Endodermal cell (in vitro differentiated cells): ENCODE data around the gene NEURL2. TPM values are rescaled to one million over a fixed set of nuclear protein-coding genes. Genes with fewer than 3 reads are reported as not detected.
A peak's percentile ranks its signal among the peaks of the same experiment; 100 is the strongest.

Experiments
- DNase-seq: peaks from one replicate; pipeline ENCODE4 v3.0.0-alpha.2; 2017
- H3K27ac ChIP-seq: 2 replicates; pipeline ENCODE4 v1.5.1; 2013; ENCODE audit warnings: mild to moderate bottlenecking, low read depth, low read length, moderate library complexity
- H3K27me3 ChIP-seq: 2 replicates; pipeline ENCODE4 v1.6.1; 2013; ENCODE audit warnings: mild to moderate bottlenecking, low read length, moderate library complexity; ENCODE audit not compliant: insufficient read depth, control insufficient read depth, poor library complexity, severe bottlenecking
- H3K36me3 ChIP-seq: 2 replicates; pipeline ENCODE4 v1.7.0; 2013; ENCODE audit warnings: mild to moderate bottlenecking, low read length, moderate library complexity; ENCODE audit not compliant: control insufficient read depth, insufficient read depth
- H3K4me1 ChIP-seq: one replicate; pipeline ENCODE4 v1.7.0; 2013; ENCODE audit warnings: low read length; ENCODE audit not compliant: control insufficient read depth, insufficient read depth
- H3K4me3 ChIP-seq: 2 replicates; pipeline ENCODE4 v1.5.1; 2013; ENCODE audit warnings: mild to moderate bottlenecking, low read length, moderate library complexity
- H3K9ac ChIP-seq: 2 replicates; pipeline ENCODE4 v1.6.1; 2013; ENCODE audit warnings: mild to moderate bottlenecking, low read length, moderate library complexity; ENCODE audit not compliant: poor library complexity, severe bottlenecking; ENCODE audit errors: extremely low read depth
- H3K9me3 ChIP-seq: 2 replicates; pipeline ENCODE4 v1.6.1; 2013; ENCODE audit warnings: mild to moderate bottlenecking, low read length, moderate library complexity; ENCODE audit not compliant: control insufficient read depth
- H3K27ac Mint-ChIP-seq: 2 replicates; pipeline ENCODE4 v1.8.0; 2020; ENCODE audit warnings: mixed read lengths
- H3K27me3 Mint-ChIP-seq: 2 replicates; pipeline ENCODE4 v1.8.0; 2021; ENCODE audit warnings: mild to moderate bottlenecking, mixed read lengths; ENCODE audit not compliant: insufficient read depth
- H3K36me3 Mint-ChIP-seq: 2 replicates; pipeline ENCODE4 v1.8.0; 2020; ENCODE audit warnings: low read depth, mixed read lengths
- H3K4me1 Mint-ChIP-seq: 2 replicates; pipeline ENCODE4 v1.8.0; 2020; ENCODE audit warnings: mixed read lengths
- H3K4me3 Mint-ChIP-seq: 2 replicates; pipeline ENCODE4 v1.8.0; 2020; ENCODE audit warnings: mild to moderate bottlenecking, moderate library complexity, mixed read lengths
- H3K9me3 Mint-ChIP-seq: 2 replicates; pipeline ENCODE4 v1.8.0; 2020; ENCODE audit warnings: mild to moderate bottlenecking, mixed read lengths
- CTCF ChIP-seq: fragments of 200-600 bp; sonication (generic); conservative IDR thresholded peaks from 2 replicates; pipeline ENCODE4 v1.5.0; 2021; ENCODE audit warnings: antibody characterized with exemption, mild to moderate bottlenecking
- WGBS, 2 experiments: methylation state at CpG; one replicate each; pipeline versions ENCODE4 v1.1.5 to v1.1.7; 2013; ENCODE audit warnings: missing lambda C conversion rate in 2 of 2, mixed read lengths in 1 of 2; ENCODE audit not compliant: insufficient coverage in 1 of 2, insufficient read length in 1 of 2; 5-methylcytosine and 5-hydroxymethylcytosine counted together
- total RNA-seq, 2 donors: library from RNA; stranded (reverse); fragmentation: NEBNext Ultra II Directional in 1 of 2; extraction: Animal tissue kit (Norgen Biotek cat#: 25700) in 1 of 2; gene quantifications; 2 replicates in 1 of 2; 3 replicates in 1 of 2; pipeline ENCODE4 v1.2.1, GENCODE V29; 2021

NEURL2 gene
- total RNA-seq, 2 donors from 2014 or later: 4.4 to 6.4 TPM

GRCh38 chr20:45896641-45897161 lies 5.7 kb upstream of the NEURL2 start:
- H3K27ac ChIP-seq: no peak overlapping the region
- peaks cover 62% of the 10 kb centered on the region for H3K36me3 ChIP-seq
- no peaks in the 10 kb centered on the region for H3K9me3 Mint-ChIP-seq
- H3K27ac Mint-ChIP-seq: no peak overlapping the region
- H3K4me1 ChIP-seq: no peaks in the 10 kb centered on the region
- H3K9me3 ChIP-seq: no peaks in the 10 kb centered on the region
- H3K27me3 ChIP-seq: no peaks in the 10 kb centered on the region
- H3K4me3 Mint-ChIP-seq: no peak overlapping the region
- H3K4me1 Mint-ChIP-seq: peaks cover 4% of the 10 kb centered on the region
- whole genome bisulfite sequencing, 2 experiments: 93 to 95% methylated on average over 11 to 14 of the region's 14 CpGs
- no peak overlapping the region for H3K9ac ChIP-seq
- no peak overlapping the region for H3K4me3 ChIP-seq
- peaks cover 40% of the 10 kb centered on the region for H3K36me3 Mint-ChIP-seq
- DNase-seq: no peak
- no peaks in the 10 kb centered on the region for H3K27me3 Mint-ChIP-seq
- no peak for TF ChIP-seq CTCF

GRCh38 chr20:45894797-45895196 lies 3.8 kb upstream of the NEURL2 start:
- Mint-ChIP-seq H3K4me1 (peaks cover 4% of the 10 kb centered on the region), H3K27me3 (no peaks in the 10 kb centered on the region), H3K36me3 (peaks cover 40% of the 10 kb centered on the region), H3K4me3 (no peak overlapping the region), H3K9me3 (no peaks in the 10 kb centered on the region), H3K27ac (no peak overlapping the region)
- H3K9ac ChIP-seq: no peak overlapping the region
- H3K36me3 ChIP-seq: peaks cover 52% of the 10 kb centered on the region
- H3K27me3 ChIP-seq: no peaks in the 10 kb centered on the region
- no peak for DNase-seq
- TF ChIP-seq CTCF: no peak
- no peaks in the 10 kb centered on the region for H3K4me1 ChIP-seq
- H3K9me3 ChIP-seq: no peaks in the 10 kb centered on the region
- no peak overlapping the region for H3K4me3 ChIP-seq
- WGBS, 2 experiments: 96 to 100% methylated on average over 3 to 12 of the region's 12 CpGs
- no peak overlapping the region for H3K27ac ChIP-seq

- TF ChIP-seq CTCF: no peak
- Mint-ChIP-seq H3K4me3 (no peak overlapping the region), H3K9me3 (no peaks in the 10 kb centered on the region), H3K4me1 (peaks cover 4% of the 10 kb centered on the region), H3K27ac (no peak overlapping the region), H3K27me3 (no peaks in the 10 kb centered on the region), H3K36me3 (peaks cover 35% of the 10 kb centered on the region)
- no peaks in the 10 kb centered on the region for H3K4me1 ChIP-seq
- H3K36me3 ChIP-seq: peaks cover 46% of the 10 kb centered on the region
- H3K27ac ChIP-seq: peak overlapping the region; percentile 53
- no peaks in the 10 kb centered on the region for H3K9me3 ChIP-seq
- H3K4me3 ChIP-seq: no peak overlapping the region
- H3K9ac ChIP-seq: no peak overlapping the region
- 89 to 92% methylated on average over 2 to 4 of the region's 4 CpGs for WGBS, 2 experiments
- DNase-seq: no peak
- no peaks in the 10 kb centered on the region for H3K27me3 ChIP-seq
Observed at GRCh38 chr20:45893831-45894230, 2.8 kb upstream of the NEURL2 start.
